ENCODE results near the gene PTPRD.

GRCh38 chr9:9522406-9522805, 1090.4 kb downstream of the PTPRD start:
- TF ChIP-seq POLR2A (IDR thresholded peaks at IDR 0.05; ENCODE audit: low read depth, low read length) (no peak), TAF1 (IDR thresholded peaks at IDR 0.05; ENCODE audit: borderline replicate concordance, low read depth, low read length) (no peak), POLR2AphosphoS5 (IDR thresholded peaks at IDR 0.05; ENCODE audit: low read depth, low read length) (no peak)

All from GM12892 (cell line).